C4-2B (cell line): ENCODE measurements around the gene KCTD5.

ENCODE experiments used
- CTCF ChIP-seq: fragments of 450-650 bp; conservative IDR thresholded peaks from 2 replicates; pipeline ENCODE4 v1.5.1; 2017; ENCODE audit warnings: mild to moderate bottlenecking
- ZFX ChIP-seq: fragments of 450-650 bp; IDR thresholded peaks from 2 replicates; pipeline ENCODE4 v1.6.1; 2017

GRCh38 chr16:2704983-2705275 lies 22.6 kb downstream of the KCTD5 start:
- TF ChIP-seq CTCF (no peak), ZFX (no peak)
